ENCODE results near the gene LIME1.

The LIME1 gene

GRCh38 chr20:63746751-63747315, 10.4 kb downstream of the LIME1 start:
- H3K4me3 ChIP-seq (ENCODE audit: low read depth, low read length), result no peak overlapping the region
- no peak for DNase-seq (ENCODE audit: low read depth)

DNA sequence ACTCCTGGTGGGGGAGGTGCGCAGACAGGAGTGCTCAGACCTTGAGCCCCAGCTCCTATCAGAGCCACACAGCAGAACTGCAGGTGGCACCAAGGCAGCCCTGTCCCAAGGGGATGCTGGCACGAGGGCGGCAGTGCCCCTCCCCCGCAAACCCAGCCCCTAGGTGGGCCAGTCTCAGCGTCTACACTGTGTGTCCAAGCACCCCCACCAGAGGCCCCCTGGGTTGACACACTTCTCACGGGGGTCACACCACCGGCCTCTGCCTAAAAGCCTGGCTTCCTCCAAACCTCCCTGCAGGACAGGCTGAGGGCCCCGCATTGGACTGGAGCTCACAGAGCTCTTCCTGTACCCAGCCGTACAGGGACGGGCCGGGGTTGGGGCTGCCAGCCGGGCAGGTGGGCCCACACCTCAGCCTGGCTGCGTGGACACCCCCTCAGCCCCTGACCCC, 11.2 kb downstream of the LIME1 start:
- no peak for DNase-seq (ENCODE audit: low read depth)
- H3K4me3 ChIP-seq (ENCODE audit: low read depth, low read length), result no peak overlapping the region

DNA sequence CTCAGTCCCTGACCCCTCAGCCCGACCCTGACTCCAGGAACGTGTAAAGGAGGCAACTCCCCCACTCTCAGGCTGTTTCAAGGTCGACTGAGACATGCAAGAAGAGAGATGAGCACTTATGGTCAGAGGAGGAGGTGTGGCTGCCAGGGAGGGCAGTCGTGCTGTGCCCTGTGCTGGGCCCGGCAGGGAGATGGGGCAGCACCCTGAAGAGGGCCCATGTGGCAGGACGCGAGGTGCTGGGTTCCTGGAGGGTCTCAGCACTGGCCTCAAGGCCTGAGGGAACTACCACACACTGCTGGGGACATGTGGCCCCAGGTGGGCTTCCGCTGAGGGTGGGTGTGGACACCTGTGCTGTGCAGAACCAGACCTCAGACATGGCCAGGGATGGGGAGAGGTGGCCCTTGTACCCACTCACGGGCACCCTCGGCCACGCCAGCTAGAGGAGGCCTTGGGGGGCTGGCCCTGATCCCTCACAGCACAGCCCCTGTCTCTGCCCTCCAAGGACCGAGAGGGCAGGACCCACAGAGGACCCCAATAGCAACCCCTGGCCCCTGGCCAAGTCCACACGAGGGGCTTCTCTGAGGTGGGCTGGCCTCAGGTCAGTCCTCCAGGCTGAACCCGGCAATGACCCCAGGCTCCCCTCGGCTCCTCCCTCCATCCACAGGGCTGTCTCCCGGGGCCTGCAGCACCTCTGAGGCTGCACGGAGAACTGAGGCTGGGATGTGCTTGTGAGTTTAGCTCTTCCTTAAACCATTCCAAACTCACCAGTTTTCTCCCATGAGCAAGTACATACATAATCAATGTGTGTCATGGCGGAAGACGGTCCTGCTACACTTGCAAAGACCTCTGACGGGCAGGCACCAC, 11.8 kb downstream of the LIME1 start:
- no peak overlapping the region for H3K4me3 ChIP-seq (ENCODE audit: low read depth, low read length)
- no peak for DNase-seq (ENCODE audit: low read depth)

DNA sequence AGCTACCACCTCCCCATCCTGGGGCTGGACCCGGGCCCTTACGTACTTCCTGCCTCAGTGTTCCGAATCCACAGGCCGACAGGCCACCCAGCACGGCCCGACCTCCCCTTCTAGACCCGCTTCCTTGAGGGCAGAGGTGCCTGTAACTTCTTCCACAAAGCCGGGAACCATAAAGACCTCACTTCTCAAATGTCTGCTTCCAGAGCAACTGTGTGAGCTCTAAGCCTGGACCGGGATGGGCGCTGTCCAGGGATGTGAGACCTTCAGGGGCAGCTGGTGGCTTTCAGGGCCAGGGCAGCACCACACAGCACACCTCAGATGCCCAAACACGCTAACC, 12.4 kb downstream of the LIME1 start:
- DNase-seq (ENCODE audit: low read depth), result no peak
- no peak overlapping the region for H3K4me3 ChIP-seq (ENCODE audit: low read depth, low read length)

DNA sequence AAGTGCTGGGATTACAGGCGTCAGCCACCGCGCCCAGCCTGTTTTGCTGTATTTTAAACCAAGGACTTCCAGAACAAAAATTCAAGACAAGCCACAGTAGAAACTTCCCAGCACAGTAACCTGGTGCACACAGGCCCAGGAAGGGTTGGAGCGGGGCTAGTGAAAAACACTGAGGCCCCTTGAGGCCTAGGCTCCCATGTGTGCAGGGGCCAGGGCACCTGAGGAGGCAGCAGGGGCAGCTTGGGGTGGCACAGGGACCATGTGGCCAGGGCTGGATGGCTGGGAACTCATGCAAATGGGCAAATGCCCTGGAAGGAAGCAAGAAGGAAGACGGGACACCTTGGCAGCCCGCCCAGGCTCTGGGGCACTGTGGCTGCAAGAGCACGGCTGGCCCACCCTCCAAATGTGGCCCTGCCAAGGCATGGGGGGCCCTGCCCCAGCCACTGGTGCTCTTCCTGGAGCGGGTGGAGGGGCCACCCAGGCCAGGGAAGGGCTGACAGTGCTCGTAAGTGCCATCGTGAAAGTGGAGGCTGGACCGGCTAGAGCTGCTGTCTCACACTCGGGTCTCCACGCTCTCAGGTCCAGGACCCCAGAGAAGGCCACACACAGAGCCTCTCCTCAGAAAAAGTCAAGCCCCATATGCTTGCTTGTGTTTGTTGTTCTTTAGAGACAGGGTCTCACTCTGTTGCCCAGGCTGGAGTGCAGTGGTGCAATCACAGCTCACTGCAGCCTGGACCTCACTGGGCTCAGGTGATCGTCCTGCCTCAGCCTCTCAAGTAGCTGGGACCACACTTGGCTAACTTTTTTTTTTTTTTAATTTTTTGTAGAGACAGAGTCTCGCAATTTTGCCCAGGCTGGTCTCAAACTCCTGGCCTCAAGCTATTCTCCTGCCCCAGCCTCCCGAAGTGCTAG, 13.4 kb downstream of the LIME1 start:
- H3K4me3 ChIP-seq (ENCODE audit: low read depth, low read length), result no peak overlapping the region
- DNase-seq (ENCODE audit: low read depth), result no peak

- DNase-seq (ENCODE audit: low read depth), result no peak
- H3K4me3 ChIP-seq (ENCODE audit: low read depth, low read length), result no peak overlapping the region
Measured at GRCh38 chr20:63750807-63751470, 14.5 kb downstream of the LIME1 start.

GRCh38 chr20:63751471-63752271, 15.2 kb downstream of the LIME1 start:
- H3K4me3 ChIP-seq (ENCODE audit: low read depth, low read length), result no peak overlapping the region
- no peak for DNase-seq (ENCODE audit: low read depth)

- no peak for DNase-seq (ENCODE audit: low read depth)
- no peak overlapping the region for H3K4me3 ChIP-seq (ENCODE audit: low read depth, low read length)
Measured at GRCh38 chr20:63752411-63753101, 16.1 kb downstream of the LIME1 start.

DNA sequence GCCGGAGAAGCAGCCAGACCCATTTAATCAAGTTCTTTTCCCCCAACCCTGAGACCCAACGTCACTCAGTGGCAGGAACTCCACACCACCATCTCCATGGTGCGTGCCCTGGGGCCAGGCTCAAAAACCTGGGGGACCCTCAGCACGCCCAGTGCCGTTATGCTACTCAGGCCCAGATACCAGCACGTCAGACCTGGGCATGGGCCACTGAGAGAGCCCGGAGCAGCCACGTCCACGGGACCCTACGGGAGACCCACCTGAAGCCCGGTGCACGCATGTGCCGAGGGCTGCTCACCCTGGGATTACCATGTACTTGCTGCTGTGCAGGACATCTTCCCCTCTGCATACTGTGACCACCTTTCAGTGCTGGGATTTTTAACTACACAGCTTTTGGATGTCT, 16.9 kb downstream of the LIME1 start:
- no peak for DNase-seq (ENCODE audit: low read depth)
- no peak overlapping the region for H3K4me3 ChIP-seq (ENCODE audit: low read depth, low read length)

DNA sequence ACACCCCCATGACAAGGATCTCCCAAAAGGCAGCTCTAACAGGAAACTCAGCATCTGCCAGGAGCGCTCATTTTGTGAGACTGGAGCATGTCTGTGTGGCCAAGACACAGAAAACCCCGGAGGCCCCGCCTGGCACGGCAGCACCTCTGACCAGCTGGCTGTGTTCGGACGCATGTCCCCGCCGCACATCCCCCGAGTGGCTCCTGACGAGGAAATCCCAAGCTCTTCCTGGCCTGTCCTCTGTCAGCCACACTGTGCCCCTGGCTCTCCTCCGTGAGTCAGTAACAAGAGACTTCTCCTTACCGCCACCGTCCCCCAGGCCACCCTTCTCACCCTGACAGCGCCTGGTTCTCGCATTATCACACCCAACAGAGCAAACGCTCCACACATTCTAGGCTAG, 17.5 kb downstream of the LIME1 start:
- DNase-seq (ENCODE audit: low read depth), result no peak

DNA sequence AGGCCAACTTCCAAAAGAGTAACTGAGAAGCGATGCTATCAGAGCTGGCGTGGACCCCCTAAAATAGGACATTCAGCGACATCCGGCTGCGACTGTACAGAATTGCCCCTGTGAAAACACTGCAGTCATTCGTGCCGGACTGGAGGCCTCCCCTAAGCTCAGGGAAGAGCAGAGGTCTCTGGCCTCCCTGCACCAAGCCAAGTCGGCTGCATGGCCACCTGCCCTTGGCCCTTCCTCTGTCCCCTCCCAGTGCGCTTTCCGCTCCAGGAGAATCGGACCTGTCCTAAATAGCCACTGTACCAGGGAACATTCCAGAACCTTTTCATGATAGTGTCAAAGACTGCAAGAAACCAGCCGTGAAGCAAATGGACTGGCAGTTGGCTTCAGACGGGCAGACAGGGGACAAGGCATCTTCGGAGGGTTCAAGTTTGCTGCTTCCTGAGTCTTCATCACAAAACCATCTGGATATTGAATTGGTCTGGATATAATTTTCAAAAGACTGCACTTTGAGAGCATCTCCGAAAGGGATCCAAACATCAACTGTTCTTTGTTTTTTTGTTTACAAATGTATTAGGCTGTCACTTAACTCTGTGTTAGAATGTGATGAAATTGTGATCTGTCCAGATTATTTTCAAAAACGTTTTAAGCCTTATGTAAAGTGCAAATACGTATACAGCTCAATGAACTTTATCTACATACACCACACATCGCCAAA, 19.6 kb downstream of the LIME1 start:
- no peak for DNase-seq (ENCODE audit: low read depth)
- no peak overlapping the region for H3K4me3 ChIP-seq (ENCODE audit: low read depth, low read length)

More for the DNA sequence above, 17.5 kb downstream of the LIME1 start:
- no peak overlapping the region for H3K4me3 ChIP-seq (ENCODE audit: low read depth, low read length)

DNA sequence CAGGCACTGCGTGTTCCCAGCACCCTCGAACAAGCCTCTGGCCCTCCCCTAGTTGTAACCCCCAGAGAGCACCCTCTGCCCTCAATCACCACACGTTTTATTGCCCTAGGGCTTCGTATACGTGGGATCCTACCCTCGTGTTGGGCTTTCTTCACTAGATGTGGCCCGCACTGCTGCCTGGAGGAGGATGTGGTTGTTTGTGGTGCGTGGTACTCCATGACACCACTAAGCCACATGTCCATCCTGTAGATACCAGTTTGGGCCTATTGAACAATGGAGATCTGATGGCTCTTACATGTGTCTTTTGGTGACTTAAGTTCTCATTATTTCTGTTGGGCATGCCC, 20.2 kb downstream of the LIME1 start:
- no peak for DNase-seq (ENCODE audit: low read depth)
- H3K4me3 ChIP-seq (ENCODE audit: low read depth, low read length), result no peak overlapping the region

GRCh38 chr20:63758152-63758551, 21.7 kb downstream of the LIME1 start:
- H3K4me3 ChIP-seq (ENCODE audit: low read depth, low read length), result no peak overlapping the region
- no peak for DNase-seq (ENCODE audit: low read depth)

DNA sequence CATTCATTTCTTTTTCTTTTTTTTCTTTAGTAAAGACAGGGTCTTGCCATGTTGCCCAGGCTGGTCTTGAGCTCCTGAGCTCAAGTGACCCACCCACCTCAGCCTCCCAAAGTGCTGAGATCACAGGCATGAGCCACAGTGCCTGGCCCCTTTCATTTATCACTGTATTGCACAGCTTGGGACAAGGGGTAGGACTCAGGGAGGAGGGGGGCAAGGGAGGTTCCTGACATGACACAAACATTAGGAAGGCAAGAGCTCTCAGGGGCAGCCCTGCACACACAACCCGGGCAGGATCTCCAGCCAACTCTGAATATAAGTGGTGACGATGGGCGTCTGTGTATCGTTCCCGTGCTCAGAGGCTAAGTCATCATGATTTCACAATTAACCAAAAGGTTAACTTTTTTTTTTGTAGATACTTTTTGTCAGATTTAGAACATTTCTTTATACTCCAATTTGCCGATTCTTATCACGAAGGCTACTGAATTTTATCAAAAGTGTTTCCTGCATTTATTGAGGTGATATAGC, 23.0 kb downstream of the LIME1 start:
- H3K4me3 ChIP-seq (ENCODE audit: low read depth, low read length), result no peak overlapping the region
- no peak for DNase-seq (ENCODE audit: low read depth)

DNA sequence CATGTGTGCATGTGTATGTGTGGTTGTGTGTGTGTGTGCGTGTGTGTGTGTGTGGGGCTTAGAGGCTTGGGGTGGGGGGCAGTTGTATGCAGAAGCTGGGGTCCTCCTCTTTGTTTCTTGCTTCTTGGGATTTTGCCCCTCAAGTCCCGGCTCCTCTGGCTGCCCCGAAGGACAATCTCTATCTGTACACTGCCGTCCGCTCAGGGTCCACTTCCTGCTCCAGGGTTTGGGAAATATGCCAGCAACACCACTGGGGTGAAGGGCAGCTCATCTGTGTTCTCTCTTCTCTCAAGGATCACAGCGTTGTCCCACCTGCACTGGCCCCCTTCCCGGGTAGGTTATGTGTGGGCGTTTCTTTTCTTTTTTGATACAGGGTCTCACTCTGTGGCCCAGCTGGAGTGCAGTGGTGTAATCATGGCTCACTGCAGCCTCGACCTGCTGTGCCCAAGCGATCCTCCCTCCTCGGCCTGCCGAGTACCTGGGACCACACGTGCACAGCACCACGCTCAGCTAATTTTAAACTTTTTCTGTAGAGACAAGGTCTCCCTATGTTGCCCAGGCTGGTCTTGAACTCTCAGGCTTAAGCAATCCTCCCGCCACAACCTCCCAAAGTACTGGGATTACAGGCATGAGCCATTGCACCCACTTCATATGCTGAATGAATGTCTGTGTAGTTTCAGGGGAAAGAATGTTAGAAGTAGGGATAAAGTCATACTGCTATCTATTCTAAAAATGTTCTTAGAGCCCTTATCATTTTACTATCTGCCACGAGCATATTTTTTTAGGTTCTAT, 28.8 kb downstream of the LIME1 start:
- H3K4me3 ChIP-seq (ENCODE audit: low read depth, low read length), result no peak overlapping the region
- no peak for DNase-seq (ENCODE audit: low read depth)

DNA sequence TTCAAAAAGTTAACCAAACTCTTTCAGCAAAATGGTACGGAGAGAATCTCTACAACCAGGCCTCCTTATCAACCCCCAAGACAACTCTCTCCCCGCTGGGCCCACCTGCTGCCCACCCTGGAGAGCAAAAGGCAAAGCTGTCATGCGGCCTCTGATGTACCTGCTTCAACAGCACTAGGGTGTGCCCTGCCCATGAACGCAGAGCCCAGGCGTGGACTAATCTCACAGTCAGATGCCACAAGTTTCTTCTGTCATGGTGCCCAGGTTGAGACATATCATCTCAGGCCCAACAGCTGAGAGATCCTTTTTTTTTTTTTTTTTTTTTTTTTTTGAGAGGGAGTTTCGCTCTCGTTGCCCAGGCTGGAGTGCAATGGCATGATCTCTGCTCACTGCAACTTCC, 29.4 kb downstream of the LIME1 start:
- DNase-seq (ENCODE audit: low read depth), result no peak
- no peak overlapping the region for H3K4me3 ChIP-seq (ENCODE audit: low read depth, low read length)

Data from skeletal muscle cell (primary cell).